OCI-LY1 (cell line): ENCODE data around the gene CDH2.

Experiments used
- H2AFZ ChIP-seq: fragments of 200-600 bp; sonication (generic), shearing (Covaris generic); 2 replicates; pipeline ENCODE4 v1.6.0; 2014; ENCODE audit warnings: antibody characterized with exemption, mild to moderate bottlenecking, low read length
- H3F3A ChIP-seq: fragments of 200-600 bp; sonication (generic), shearing (Covaris generic); 2 replicates; pipeline ENCODE4 v1.6.0; 2014; ENCODE audit warnings: mild to moderate bottlenecking, antibody characterized with exemption, low read length, moderate library complexity; ENCODE audit not compliant: insufficient read depth
- H3K27ac ChIP-seq: fragments of 200-600 bp; sonication (generic); 2 replicates; pipeline ENCODE4 v1.5.1; 2014; ENCODE audit warnings: low read length, mixed run types, mild to moderate bottlenecking, low read depth; ENCODE audit not compliant: poor library complexity, severe bottlenecking
- H3K27me3 ChIP-seq: fragments of 200-600 bp; sonication (generic); 2 replicates; pipeline ENCODE4 v1.6.0; 2014; ENCODE audit warnings: antibody characterized with exemption, mild to moderate bottlenecking, low read length, moderate library complexity; ENCODE audit not compliant: insufficient read depth
- H3K36me3 ChIP-seq: fragments of 200-600 bp; sonication (generic); 2 replicates; pipeline ENCODE4 v1.6.1; 2014; ENCODE audit warnings: mild to moderate bottlenecking, antibody characterized with exemption, low read length, moderate library complexity, mixed read lengths; ENCODE audit not compliant: insufficient read depth
- H3K4me1 ChIP-seq: fragments of 200-600 bp; sonication (generic); 2 replicates; pipeline ENCODE4 v1.5.1; 2014; ENCODE audit warnings: mild to moderate bottlenecking, low read length, moderate library complexity; ENCODE audit not compliant: insufficient read depth, severe bottlenecking
- H3K4me2 ChIP-seq: fragments of 200-600 bp; sonication (generic), shearing (Covaris generic); 2 replicates; pipeline ENCODE4 v1.6.1; 2014; ENCODE audit warnings: low read length
- H3K4me3 ChIP-seq: fragments of 200-600 bp; sonication (generic); 2 replicates; pipeline ENCODE4 v1.5.1; 2014; ENCODE audit warnings: low read length, low read depth, mild to moderate bottlenecking, mixed read lengths; ENCODE audit not compliant: poor library complexity, severe bottlenecking
- H3K79me2 ChIP-seq: fragments of 200-600 bp; shearing (Covaris generic); 2 replicates; pipeline ENCODE4 v1.6.1; 2016; ENCODE audit warnings: mixed run types, low read length, mixed read lengths; ENCODE audit not compliant: insufficient read depth
- H3K9ac ChIP-seq: fragments of 200-600 bp; sonication (generic), shearing (Covaris generic); 2 replicates; pipeline ENCODE4 v1.6.1; 2014; ENCODE audit warnings: mild to moderate bottlenecking, low read length, mixed read lengths
- H3K9me2 ChIP-seq: fragments of 200-600 bp; sonication (generic), shearing (Covaris generic); 2 replicates; pipeline ENCODE4 v1.6.1; 2014; ENCODE audit warnings: low read depth, mild to moderate bottlenecking, low read length, mixed read lengths
- H3K9me3 ChIP-seq: fragments of 200-600 bp; shearing (Covaris generic); 2 replicates; pipeline ENCODE4 v1.6.1; 2014; ENCODE audit warnings: low read length, mixed read lengths
- H4K20me1 ChIP-seq: fragments of 200-600 bp; sonication (generic), shearing (Covaris generic); 2 replicates; pipeline ENCODE4 v1.6.0; 2016; ENCODE audit warnings: mild to moderate bottlenecking, low read length; ENCODE audit not compliant: insufficient read depth
- CTCF ChIP-seq: fragments of 200-600 bp; sonication (generic), shearing (Covaris generic); IDR thresholded peaks from 2 replicates; pipeline ENCODE4 v1.5.1; 2017; ENCODE audit warnings: mild to moderate bottlenecking, antibody characterized with exemption, low read length, moderate library complexity, mixed read lengths
- EZH2 ChIP-seq: fragments of 200-600 bp; sonication (generic), shearing (Covaris generic); IDR thresholded peaks from 2 replicates; pipeline ENCODE4 v1.8.0; 2017; ENCODE audit warnings: borderline replicate concordance, mixed run types, mild to moderate bottlenecking, antibody characterized with exemption, low read length, moderate library complexity, mixed read lengths

The CDH2 gene

GRCh38 chr18:28048612-28049011 lies 128.3 kb downstream of the CDH2 start:
- Histone ChIP-seq H2AFZ (no peak overlapping the region), H3K4me1 (no peaks in the 10 kb centered on the region), H3K36me3 (no peaks in the 10 kb centered on the region), H3K4me2 (no peak overlapping the region), H3K79me2 (no peaks in the 10 kb centered on the region), H3K9me2 (no peaks in the 10 kb centered on the region), H4K20me1 (no peaks in the 10 kb centered on the region), H3K27me3 (no peaks in the 10 kb centered on the region), H3K9ac (no peak overlapping the region), H3K27ac (no peak overlapping the region), H3F3A (no peaks in the 10 kb centered on the region), H3K4me3 (no peak overlapping the region), H3K9me3 (no peaks in the 10 kb centered on the region)
- TF ChIP-seq EZH2 (no peak), CTCF (no peak)

- Histone ChIP-seq H3K4me2 (no peak overlapping the region), H3K4me1 (no peaks in the 10 kb centered on the region)
- TF ChIP-seq EZH2 (no peak), CTCF (no peak)
These were observed 131.1 kb downstream of the CDH2 start for GRCh38 chr18:28045880-28046279.

GRCh38 chr18:28045176-28045810 lies 131.6 kb downstream of the CDH2 start:
- TF ChIP-seq CTCF (no peak), EZH2 (no peak)
- no peak overlapping the region for H3K9ac ChIP-seq

More at GRCh38 chr18:28045880-28046279, 131.1 kb downstream of the CDH2 start:
- H3K9me3 ChIP-seq = no peaks in the 10 kb centered on the region
- H3K4me3 ChIP-seq = no peak overlapping the region
- H3K9ac ChIP-seq = no peak overlapping the region
- no peak overlapping the region for H2AFZ ChIP-seq
- H3F3A ChIP-seq = no peaks in the 10 kb centered on the region
- H3K27ac ChIP-seq = no peak overlapping the region
- H3K27me3 ChIP-seq = no peaks in the 10 kb centered on the region
- no peaks in the 10 kb centered on the region for H3K9me2 ChIP-seq
- H4K20me1 ChIP-seq = no peaks in the 10 kb centered on the region
- H3K36me3 ChIP-seq = no peaks in the 10 kb centered on the region
- H3K79me2 ChIP-seq = no peaks in the 10 kb centered on the region

More at GRCh38 chr18:28045176-28045810, 131.6 kb downstream of the CDH2 start:
- H3K27me3 ChIP-seq = no peaks in the 10 kb centered on the region
- no peak overlapping the region for H3K4me2 ChIP-seq
- no peaks in the 10 kb centered on the region for H3K4me1 ChIP-seq
- H3K9me2 ChIP-seq = no peaks in the 10 kb centered on the region
- no peaks in the 10 kb centered on the region for H3K9me3 ChIP-seq
- no peaks in the 10 kb centered on the region for H4K20me1 ChIP-seq
- no peak overlapping the region for H3K27ac ChIP-seq
- no peak overlapping the region for H2AFZ ChIP-seq
- no peaks in the 10 kb centered on the region for H3K79me2 ChIP-seq
- no peaks in the 10 kb centered on the region for H3K36me3 ChIP-seq
- H3K4me3 ChIP-seq = no peak overlapping the region
- no peaks in the 10 kb centered on the region for H3F3A ChIP-seq
